AG09309 (cell line): ENCODE measurements around the gene UBQLN2.
"Not testable (repeated sequence)": the region's sequence is repeated elsewhere in the genome, so short reads cannot be mapped to it uniquely, and the experiment has no call there.

Source experiments
- DNase-seq: peaks from one replicate; pipeline ENCODE4 v3.0.0-alpha.2; 2010; ENCODE audit warnings: low read depth
- H3K4me3 ChIP-seq: 2 replicates; pipeline ENCODE4 v1.5.1; 2011; ENCODE audit warnings: mild to moderate bottlenecking, low read depth, low read length, moderate library complexity; ENCODE audit not compliant: control insufficient read depth
- CTCF ChIP-seq: IDR thresholded peaks from 2 replicates; pipeline ENCODE4 v1.5.1; 2011; ENCODE audit warnings: mild to moderate bottlenecking, low read depth, low read length, inconsistent platforms; ENCODE audit not compliant: insufficient read depth, control insufficient read depth; ENCODE audit errors: missing control alignments

UBQLN2 gene

GRCh38 chrX:56563231-56564161 is at the start of gene UBQLN2:
TSS of gene UBQLN2 (plus strand) at chrX:56563627. CDS start at chrX:56563874, 247 bp downstream.
- peak; percentile 44 for DNase-seq
- peak; percentile 33 for TF ChIP-seq CTCF

GRCh38 chrX:56519642-56520041 is 43.8 kb upstream of the UBQLN2 start:
- no peak overlapping the region for H3K4me3 ChIP-seq
- TF ChIP-seq CTCF: no peak
- DNase-seq: no peak

More at GRCh38 chrX:56563231-56564161, at the start of gene UBQLN2:
- H3K4me3 ChIP-seq: peak within 1 kb of the TSS; percentile 56

GRCh38 chrX:56529482-56530007 is 33.9 kb upstream of the UBQLN2 start:
- H3K4me3 ChIP-seq, DNase-seq: not testable (repeated sequence)

GRCh38 chrX:56530011-56530410 is 33.4 kb upstream of the UBQLN2 start:
- no peak overlapping the region for H3K4me3 ChIP-seq
- TF ChIP-seq CTCF: no peak
- no peak for DNase-seq

GRCh38 chrX:56550667-56551066 is 12.8 kb upstream of the UBQLN2 start:
- no peak overlapping the region for H3K4me3 ChIP-seq
- no peak for DNase-seq
- no peak for TF ChIP-seq CTCF

GRCh38 chrX:56554870-56555269 is 8.6 kb upstream of the UBQLN2 start:
- H3K4me3 ChIP-seq: no peak overlapping the region
- no peak for DNase-seq
- TF ChIP-seq CTCF: no peak

- TF ChIP-seq CTCF: no peak
- DNase-seq: no peak
- H3K4me3 ChIP-seq: no peak overlapping the region
Measured at GRCh38 chrX:56557376-56557929, 6.0 kb upstream of the UBQLN2 start.
